A673 (cell line): Measurements from ENCODE around the gene CRYBG3.

Experiments
- CTCF ChIP-seq: fragments of 300-800, 200-600 bp; sonication (generic); conservative IDR thresholded peaks from 2 replicates; pipeline ENCODE4 v1.5.1; 2017; ENCODE audit warnings: low read depth, mild to moderate bottlenecking, antibody characterized with exemption, low read length, moderate library complexity, mixed read lengths
- EZH2 ChIP-seq: fragments of 200-600 bp; sonication (generic); IDR thresholded peaks from 2 replicates; pipeline ENCODE4 v1.6.1; 2017; ENCODE audit warnings: borderline replicate concordance, low read depth, mild to moderate bottlenecking, mixed read lengths, antibody characterized with exemption, low read length; ENCODE audit not compliant: poor library complexity, severe bottlenecking

- TF ChIP-seq CTCF (no peak), EZH2 (no peak)
These were observed 94.8 kb downstream of the CRYBG3 start for GRCh38 chr3:97916576-97916975.
